ENCODE measurements around the gene TTLL12. TPM values are rescaled to one million over a fixed set of nuclear protein-coding genes. Genes with fewer than 3 reads are reported as not detected.

Gene TTLL12
- total and polyA plus RNA-seq, 2 of the 8 experiments (the other 6 are each of a cell fraction or from before 2014, with no cell fraction given) = 101 to 124 TPM

DNA sequence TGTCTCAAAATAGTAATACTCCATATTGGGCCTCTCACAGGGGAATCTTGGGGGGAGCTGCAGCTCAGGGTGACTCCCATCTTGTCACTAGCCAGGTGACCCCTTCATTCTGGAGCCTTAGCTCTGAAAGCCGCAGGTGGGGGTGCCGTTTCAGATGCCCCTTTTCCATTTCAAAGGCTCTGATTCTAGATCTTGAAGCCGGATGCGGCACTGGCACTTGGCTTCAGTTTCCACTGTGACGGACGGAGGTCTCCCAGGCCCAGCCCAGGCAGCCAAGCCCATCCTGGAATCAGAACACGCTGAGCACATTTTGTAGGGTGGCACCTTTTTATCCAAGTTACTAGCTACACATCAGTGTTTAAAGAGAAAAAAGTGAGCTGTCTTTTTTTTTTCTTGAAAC is 70.0 kb downstream of the TTLL12 start:
- no peak overlapping the region for H4K8ac ChIP-seq (ENCODE audit: extremely low read depth, insufficient read depth, low read length)
- H2AK5ac ChIP-seq (ENCODE audit: low read depth, low read length) = no peak overlapping the region
- H3K23me2 ChIP-seq (ENCODE audit: low read depth, low read length) = no peaks in the 10 kb centered on the region
- H3K27ac ChIP-seq (ENCODE audit: low read depth, low read length) = no peak overlapping the region
- H3K79me1 ChIP-seq (ENCODE audit: low read depth, low read length) = no peaks in the 10 kb centered on the region; the same call in 1 of the 2 replicates
- H2BK20ac ChIP-seq (ENCODE audit: low read length) = no peak overlapping the region
- H4K5ac ChIP-seq (ENCODE audit: insufficient read length, low read depth, low read length) = no peak overlapping the region
- no peak overlapping the region for H3K14ac ChIP-seq (ENCODE audit: insufficient read length)
- H3K27me3 ChIP-seq (replicated peaks in 1 of 4; ENCODE audit: control insufficient read depth in 3 of 4, extremely low read depth in 1 of 4, insufficient read depth in 3 of 4, low read length in 3 of 4) = peaks cover under 1 to 13% (median 9%) of the 10 kb centered on the region in 4 experiments
- peaks cover 0 to 10% (median 3%) of the 10 kb centered on the region in 4 experiments; a peak in 4 of 7 replicates for H3K4me1 ChIP-seq (replicated peaks in 1 of 4; ENCODE audit: control insufficient read depth in 3 of 4, insufficient read depth in 4 of 4, low read length in 3 of 4)
- H3K79me2 ChIP-seq (ENCODE audit: control insufficient read depth in 1 of 2, insufficient read depth in 2 of 2, low read length in 2 of 2) = no peaks in the 10 kb centered on the region
- DNase-seq (ENCODE audit: low read depth in 1 of 2, low spot score in 2 of 2) (no peak), FAIRE-seq (no peak)
- no peak overlapping the region for H3K18ac ChIP-seq (ENCODE audit: extremely low read depth, low read length)
- no peak overlapping the region for H3K23ac ChIP-seq (ENCODE audit: insufficient read length)
- H3K9me3 ChIP-seq (ENCODE audit: insufficient read depth in 2 of 2, low read depth in 1 of 2, low read length in 1 of 2) = no peaks in the 10 kb centered on the region
- ChIA-PET CTCF (ENCODE audit: partially characterized antibody) (interaction anchor here (0.7 to 1.3 kb wide), 3 partner anchors 10 to 20 kb away, joined by 3 to 6 read pairs (median 4); no protein-coding TSS in a partner anchor), POLR2A (ENCODE audit: partially characterized antibody) (interaction anchor here (0.6 kb wide), 3 partner anchors 47 to 68 kb away, joined by 3 to 4 read pairs (median 3); no protein-coding TSS in a partner anchor)
- no peak overlapping the region for H4K91ac ChIP-seq (replicated peaks; ENCODE audit: insufficient read length, low read length)
- H3K56ac ChIP-seq (replicated peaks; ENCODE audit: insufficient read length, low read depth, low read length) = no peak overlapping the region
- H2BK15ac ChIP-seq (ENCODE audit: low read length) = no peak overlapping the region
- no peak overlapping the region for H2BK12ac ChIP-seq (ENCODE audit: low read depth, low read length)
- H3K9ac ChIP-seq (replicated peaks in 1 of 4; ENCODE audit: extremely low read depth in 1 of 4, low read depth in 3 of 4, low read length in 3 of 4) = no peak overlapping the region
- H4K20me1 ChIP-seq (replicated peaks in 1 of 2; ENCODE audit: control insufficient read depth in 1 of 2, insufficient read depth in 2 of 2, low read length in 2 of 2) = peaks cover 3% of the 10 kb centered on the region in 2 experiments
- 92% methylated on average over 7 of the region's 7 CpGs; no CpG with 5 or more reads in 1 of the 2 experiments for WGBS, 2 experiments (ENCODE audit: extremely low coverage in 1 of 2, insufficient coverage in 1 of 2, insufficient read length in 1 of 2, insufficient replicate concordance in 2 of 2, low coverage in 1 of 2, low lambda C conversion rate in 2 of 2, missing lambda C conversion rate in 1 of 2)
- H3K4ac ChIP-seq (replicated peaks; ENCODE audit: insufficient read length, low read depth, low read length) = no peak overlapping the region
- H3K36me3 ChIP-seq (ENCODE audit: control insufficient read depth in 2 of 4, insufficient read depth in 4 of 4, low read length in 3 of 4) = no peaks in the 10 kb centered on the region
- H2AFZ ChIP-seq (ENCODE audit: low read length) = no peak overlapping the region
- H2BK120ac ChIP-seq (replicated peaks; ENCODE audit: low read depth, low read length) = no peak overlapping the region
- no peak overlapping the region for H3K4me2 ChIP-seq (ENCODE audit: insufficient read depth in 1 of 2, low read depth in 2 of 2, low read length in 2 of 2)
- no peak overlapping the region for H2BK5ac ChIP-seq (ENCODE audit: low read depth, low read length)
- H3K4me3 ChIP-seq (ENCODE audit: extremely low read depth in 1 of 4, insufficient read depth in 2 of 4, low read depth in 3 of 4, low read length in 4 of 4) = no peak overlapping the region
- TF ChIP-seq RFX5 (IDR thresholded peaks at IDR 0.05; ENCODE audit: borderline replicate concordance, low read depth, low read length) (no peak), GTF2F1 (IDR thresholded peaks at IDR 0.05; ENCODE audit: borderline replicate concordance, low read depth, low read length) (no peak), GABPA (IDR thresholded peaks at IDR 0.05; ENCODE audit: borderline replicate concordance, insufficient read depth, low read length) (no peak), RBBP5 (IDR thresholded peaks at IDR 0.05; ENCODE audit: borderline replicate concordance, low read depth, low read length) (no peak), RNF2 (IDR thresholded peaks at IDR 0.05; ENCODE audit: borderline replicate concordance, low read depth, low read length, missing control alignments, poor library complexity, severe bottlenecking) (no peak), RXRA (IDR thresholded peaks at IDR 0.05; ENCODE audit: insufficient read depth, low read depth, low read length) (no peak), ZNF274 (IDR thresholded peaks at IDR 0.05; ENCODE audit: borderline replicate concordance, extremely low read depth, low read length) (no peak)
- TF ChIP-seq, protein P1, sequence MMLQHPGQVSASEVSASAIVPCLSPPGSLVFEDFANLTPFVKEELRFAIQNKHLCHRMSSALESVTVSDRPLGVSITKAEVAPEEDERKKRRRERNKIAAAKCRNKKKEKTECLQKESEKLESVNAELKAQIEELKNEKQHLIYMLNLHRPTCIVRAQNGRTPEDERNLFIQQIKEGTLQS (IDR thresholded peaks at IDR 0.05; ENCODE audit: insufficient read depth, low read depth, low read length) = no peak
- TF ChIP-seq, protein P2, sequence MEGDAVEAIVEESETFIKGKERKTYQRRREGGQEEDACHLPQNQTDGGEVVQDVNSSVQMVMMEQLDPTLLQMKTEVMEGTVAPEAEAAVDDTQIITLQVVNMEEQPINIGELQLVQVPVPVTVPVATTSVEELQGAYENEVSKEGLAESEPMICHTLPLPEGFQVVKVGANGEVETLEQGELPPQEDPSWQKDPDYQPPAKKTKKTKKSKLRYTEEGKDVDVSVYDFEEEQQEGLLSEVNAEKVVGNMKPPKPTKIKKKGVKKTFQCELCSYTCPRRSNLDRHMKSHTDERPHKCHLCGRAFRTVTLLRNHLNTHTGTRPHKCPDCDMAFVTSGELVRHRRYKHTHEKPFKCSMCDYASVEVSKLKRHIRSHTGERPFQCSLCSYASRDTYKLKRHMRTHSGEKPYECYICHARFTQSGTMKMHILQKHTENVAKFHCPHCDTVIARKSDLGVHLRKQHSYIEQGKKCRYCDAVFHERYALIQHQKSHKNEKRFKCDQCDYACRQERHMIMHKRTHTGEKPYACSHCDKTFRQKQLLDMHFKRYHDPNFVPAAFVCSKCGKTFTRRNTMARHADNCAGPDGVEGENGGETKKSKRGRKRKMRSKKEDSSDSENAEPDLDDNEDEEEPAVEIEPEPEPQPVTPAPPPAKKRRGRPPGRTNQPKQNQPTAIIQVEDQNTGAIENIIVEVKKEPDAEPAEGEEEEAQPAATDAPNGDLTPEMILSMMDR (IDR thresholded peaks at IDR 0.05; ENCODE audit: control extremely low read depth in 1 of 3, insufficient read depth in 1 of 3, low read depth in 1 of 3, low read length in 3 of 3) = no peak
